GM12865 (cell line): Measurements from ENCODE around the gene PCDH9.
"Not testable (repeated sequence)": the region's sequence is repeated elsewhere in the genome, so short reads cannot be mapped to it uniquely, and the experiment has no call there.

Source experiments
- DNase-seq: peaks from one replicate; pipeline ENCODE4 v3.0.0; 2010; ENCODE audit warnings: low read depth
- H3K4me3 ChIP-seq: 2 replicates; pipeline ENCODE4 v1.5.1; 2011; ENCODE audit warnings: mild to moderate bottlenecking, low read depth, low read length, control low read depth
- CTCF ChIP-seq: IDR thresholded peaks from 2 replicates; pipeline ENCODE4 v1.5.1; 2011; ENCODE audit warnings: low read length, control low read depth, low read depth, inconsistent platforms; ENCODE audit not compliant: insufficient read depth; ENCODE audit errors: missing control alignments

Gene PCDH9

GRCh38 chr13:66296875-66297274 lies 933.3 kb downstream of the PCDH9 start:
- H3K4me3 ChIP-seq = no peak overlapping the region
- no peak for DNase-seq
- TF ChIP-seq CTCF = no peak

- DNase-seq = no peak
- no peak for TF ChIP-seq CTCF
- no peak overlapping the region for H3K4me3 ChIP-seq
Observed at GRCh38 chr13:66296328-66296727, 933.8 kb downstream of the PCDH9 start.

- DNase-seq, H3K4me3 ChIP-seq: not testable (repeated sequence)
Observed at GRCh38 chr13:66286806-66287205, 943.3 kb downstream of the PCDH9 start.

GRCh38 chr13:66275416-66275815 lies 954.7 kb downstream of the PCDH9 start:
- TF ChIP-seq CTCF = no peak
- H3K4me3 ChIP-seq = no peak overlapping the region
- no peak for DNase-seq

- no peak for DNase-seq
- TF ChIP-seq CTCF = no peak
- H3K4me3 ChIP-seq = no peak overlapping the region
Observed at GRCh38 chr13:66273011-66273410, 957.1 kb downstream of the PCDH9 start.

GRCh38 chr13:66266761-66267160 lies 963.4 kb downstream of the PCDH9 start:
- H3K4me3 ChIP-seq = no peak overlapping the region
- DNase-seq = no peak
- no peak for TF ChIP-seq CTCF

- DNase-seq = no peak
- TF ChIP-seq CTCF = no peak
- no peak overlapping the region for H3K4me3 ChIP-seq
Observed at GRCh38 chr13:66266348-66266747, 963.8 kb downstream of the PCDH9 start.
